Peyer's patch (tissue), 4 donors: ENCODE data around the gene TIAM1.

Source experiments
- POLR2A ChIP-seq, 2 donors: fragments of 450-650 bp; IDR thresholded peaks; one replicate each; pipeline ENCODE4 v1.5.1; 2017; ENCODE audit warnings: antibody characterized with exemption in 2 of 2, mild to moderate bottlenecking in 2 of 2, moderate library complexity in 2 of 2
- TF ChIP-seq, protein P1 (sequence below), 6 experiments: fragments of 450-650 bp in 4 of 6; fragments of 200-600 bp in 2 of 6; sonication (generic) in 1 of 6; IDR thresholded peaks; one replicate each; pipeline ENCODE4 v1.5.1; 2017 to 2019; ENCODE audit warnings: antibody characterized with exemption in 6 of 6, mild to moderate bottlenecking in 3 of 6, moderate library complexity in 1 of 6

DNA sequence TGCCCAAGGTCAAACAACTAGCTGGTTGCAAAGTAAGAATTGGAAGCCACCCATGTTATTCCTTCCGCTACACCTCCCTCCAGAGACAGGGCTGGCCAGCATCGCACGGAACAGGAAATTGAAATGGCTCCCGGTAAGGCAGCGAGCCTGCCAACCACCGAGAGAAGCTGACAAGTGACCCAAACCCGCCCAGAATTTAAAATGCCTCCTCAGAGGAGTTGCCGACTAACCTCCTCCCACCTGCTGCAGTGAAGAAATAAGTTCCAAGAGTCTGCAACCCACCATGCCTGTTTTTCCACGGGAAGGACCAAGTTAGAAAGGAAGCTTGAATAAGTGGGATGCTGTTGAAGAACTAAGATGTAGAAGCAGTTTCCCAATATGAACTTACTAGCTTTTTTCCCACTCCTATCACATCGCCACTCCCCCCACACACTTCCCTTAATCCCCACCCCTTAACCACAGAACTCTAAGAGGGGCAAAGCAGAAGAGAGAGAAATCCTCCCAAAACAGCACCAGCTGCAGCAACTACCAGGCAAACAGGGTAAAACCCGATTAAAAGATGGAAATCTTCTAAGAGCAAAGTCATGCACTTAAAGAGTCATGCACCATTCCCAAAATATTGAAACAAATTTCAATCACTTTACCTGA, 78.6 kb downstream of the TIAM1 start:
- TF ChIP-seq, protein P1, sequence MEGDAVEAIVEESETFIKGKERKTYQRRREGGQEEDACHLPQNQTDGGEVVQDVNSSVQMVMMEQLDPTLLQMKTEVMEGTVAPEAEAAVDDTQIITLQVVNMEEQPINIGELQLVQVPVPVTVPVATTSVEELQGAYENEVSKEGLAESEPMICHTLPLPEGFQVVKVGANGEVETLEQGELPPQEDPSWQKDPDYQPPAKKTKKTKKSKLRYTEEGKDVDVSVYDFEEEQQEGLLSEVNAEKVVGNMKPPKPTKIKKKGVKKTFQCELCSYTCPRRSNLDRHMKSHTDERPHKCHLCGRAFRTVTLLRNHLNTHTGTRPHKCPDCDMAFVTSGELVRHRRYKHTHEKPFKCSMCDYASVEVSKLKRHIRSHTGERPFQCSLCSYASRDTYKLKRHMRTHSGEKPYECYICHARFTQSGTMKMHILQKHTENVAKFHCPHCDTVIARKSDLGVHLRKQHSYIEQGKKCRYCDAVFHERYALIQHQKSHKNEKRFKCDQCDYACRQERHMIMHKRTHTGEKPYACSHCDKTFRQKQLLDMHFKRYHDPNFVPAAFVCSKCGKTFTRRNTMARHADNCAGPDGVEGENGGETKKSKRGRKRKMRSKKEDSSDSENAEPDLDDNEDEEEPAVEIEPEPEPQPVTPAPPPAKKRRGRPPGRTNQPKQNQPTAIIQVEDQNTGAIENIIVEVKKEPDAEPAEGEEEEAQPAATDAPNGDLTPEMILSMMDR (IDR thresholded peaks at IDR 0.05) = no peak
- TF ChIP-seq POLR2A (IDR thresholded peaks at IDR 0.05) = no peak
